Liver (tissue), 3 donors: Measurements from ENCODE around the gene LZTS3.

ENCODE experiments used
- CTCF ChIP-seq: fragments of 150-350 bp; IDR thresholded peaks from 2 replicates; pipeline ENCODE4 v1.5.1; 2017; ENCODE audit warnings: improper control_type of control experiment, low read depth, low read length; ENCODE audit not compliant: missing input control
- EGR1 ChIP-seq, 2 donors: IDR thresholded peaks; 2 replicates each; pipeline ENCODE4 v1.6.1; 2016 to 2018; ENCODE audit warnings: antibody characterized with exemption in 2 of 2, low read depth in 2 of 2
- RAD21 ChIP-seq, 2 donors: IDR thresholded peaks; 2 replicates each; pipeline ENCODE4 v1.6.1; 2016; ENCODE audit warnings: antibody characterized with exemption in 2 of 2, mild to moderate bottlenecking in 2 of 2
- REST ChIP-seq: IDR thresholded peaks from 2 replicates; pipeline ENCODE4 v1.6.1; 2016; ENCODE audit warnings: antibody characterized with exemption, mild to moderate bottlenecking
- SP1 ChIP-seq: IDR thresholded peaks from 2 replicates; pipeline ENCODE4 v1.6.1; 2018; ENCODE audit warnings: antibody characterized with exemption, mild to moderate bottlenecking
- donor health status: healthy.
- donor health status: healthy.

- TF ChIP-seq CTCF (no peak), REST (no peak), SP1 (no peak), EGR1 (IDR thresholded peaks at IDR 0.05; ENCODE audit: low read depth in 2 of 2) (no peak), RAD21 (IDR thresholded peaks at IDR 0.05) (no peak)
Observed at GRCh38 chr20:3134151-3134550, 39.2 kb downstream of the LZTS3 start.
